ENCODE data around the gene CASKIN2.
"Not testable (repeated sequence)": the region's sequence is repeated elsewhere in the genome, so short reads cannot be mapped to it uniquely, and the experiment has no call there.

The CASKIN2 gene

GRCh38 chr17:75459590-75460267 is 55.6 kb downstream of the CASKIN2 start:
- no peak for DNase-seq

- DNase-seq = no peak
Observed at GRCh38 chr17:75459246-75459589, 56.1 kb downstream of the CASKIN2 start.

GRCh38 chr17:75457047-75457654 is 58.2 kb downstream of the CASKIN2 start:
- peak; percentile 64 for DNase-seq

- DNase-seq = peak; percentile 99
Observed at GRCh38 chr17:75456417-75457046, 58.8 kb downstream of the CASKIN2 start, which contains the start of gene TMEM94. Gene TMEM94, plus strand, starts transcription at chr17:75456635. Its CDS starts 15,271 bp downstream, at chr17:75471906.

- peak; percentile 85 for DNase-seq
Observed at GRCh38 chr17:75456039-75456416, 59.3 kb downstream of the CASKIN2 start.

GRCh38 chr17:75454672-75455071 is 60.7 kb downstream of the CASKIN2 start:
- not testable (repeated sequence) for DNase-seq

- DNase-seq = no peak
Observed at GRCh38 chr17:75454193-75454592, 61.1 kb downstream of the CASKIN2 start.

GRCh38 chr17:75450270-75450669 is 65.1 kb downstream of the CASKIN2 start:
- no peak for DNase-seq
